Measurements from ENCODE around the gene BRME1.
"Not testable (repeated sequence)": the region's sequence is repeated elsewhere in the genome, so short reads cannot be mapped to it uniquely, and the experiment has no call there.

BRME1 gene

DNA sequence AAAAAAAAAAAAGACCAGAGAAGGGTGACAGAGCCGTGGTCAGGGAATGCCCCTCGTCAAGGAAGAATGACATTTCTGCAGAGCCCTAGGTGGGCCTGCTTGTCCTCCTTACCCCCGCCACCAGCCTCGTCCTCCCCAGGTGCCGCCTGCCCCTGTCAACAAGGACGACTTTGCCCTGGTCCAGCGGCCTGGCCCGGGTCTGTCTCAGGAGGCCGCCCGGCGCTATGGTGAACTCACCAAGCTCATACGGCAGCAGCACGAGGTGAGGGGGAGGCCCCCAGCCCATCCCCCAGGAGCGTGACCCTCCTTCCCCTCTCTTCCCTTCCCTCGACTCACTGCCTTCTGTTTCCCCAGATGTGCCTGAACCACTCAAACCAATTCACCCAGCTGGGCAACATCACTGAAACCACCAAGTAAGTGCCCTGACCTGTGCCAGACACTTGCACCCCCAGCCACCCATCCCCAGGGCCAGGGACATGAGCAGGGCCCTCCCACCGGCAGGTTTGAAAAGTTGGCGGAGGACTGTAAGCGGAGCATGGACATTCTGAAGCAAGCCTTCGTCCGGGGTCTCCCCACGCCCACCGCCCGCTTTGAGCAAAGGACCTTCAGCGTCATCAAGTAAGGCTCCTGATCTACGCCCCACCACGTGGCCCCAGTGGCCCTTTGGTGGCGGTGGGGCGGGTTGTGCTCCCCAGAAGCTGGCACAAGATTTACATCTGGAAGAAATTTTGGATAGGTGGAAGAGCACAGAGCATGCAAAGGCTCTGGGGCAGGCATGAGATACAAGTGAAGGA lies 17.5 kb upstream of the BRME1 start:
- no peak for DNase-seq (ENCODE audit: extremely low spot score)
- ChIA-PET CTCF (no interaction called here), POLR2A (no interaction called here)
- TF ChIP-seq LEF1 (IDR thresholded peaks at IDR 0.05; ENCODE audit: borderline replicate concordance) (no peak), CTBP1 (IDR thresholded peaks at IDR 0.05; ENCODE audit: borderline replicate concordance) (no peak), FOXK2 (IDR thresholded peaks at IDR 0.05) (no peak), SUZ12 (IDR thresholded peaks at IDR 0.05) (no peak), SP1 (IDR thresholded peaks at IDR 0.05) (no peak), FOXM1 (IDR thresholded peaks at IDR 0.05; ENCODE audit: borderline replicate concordance) (no peak), ZNF384 (IDR thresholded peaks at IDR 0.05) (no peak), BHLHE40 (IDR thresholded peaks at IDR 0.05; ENCODE audit: borderline replicate concordance) (no peak), ARNT (IDR thresholded peaks at IDR 0.05) (no peak), TARDBP (IDR thresholded peaks at IDR 0.05) (no peak), L3MBTL2 (conservative IDR thresholded peaks at IDR 0.05) (no peak), HDGF (IDR thresholded peaks at IDR 0.05; ENCODE audit: borderline replicate concordance) (no peak), ELF4 (IDR thresholded peaks at IDR 0.05) (no peak), NFRKB (IDR thresholded peaks at IDR 0.05) (no peak), FOXA1 (IDR thresholded peaks at IDR 0.05) (no peak), PKNOX1 (IDR thresholded peaks at IDR 0.05) (no peak)

DNA sequence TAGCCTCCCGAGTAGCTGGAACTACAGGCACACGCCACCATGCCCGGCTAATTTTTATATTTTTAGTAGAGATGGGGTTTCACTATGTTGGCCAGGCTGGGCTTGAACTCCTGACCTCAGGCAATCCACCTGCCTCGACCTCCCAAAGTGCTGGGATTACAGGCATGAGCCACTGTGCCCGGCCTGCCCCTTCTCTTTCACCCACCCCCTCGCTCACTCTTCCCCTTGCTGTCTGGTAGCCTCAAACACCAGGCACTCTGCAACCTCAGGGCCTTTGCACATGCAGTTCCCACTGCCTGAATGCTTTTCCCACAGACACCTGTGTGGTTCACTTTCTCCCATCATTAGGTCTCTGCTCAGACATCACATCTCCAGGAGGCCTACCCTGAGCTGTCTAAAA lies 16.2 kb upstream of the BRME1 start:
- CTCF ChIA-PET; POLR2A ChIA-PET; DNase-seq (ENCODE audit: extremely low spot score): not testable (repeated sequence)

DNA sequence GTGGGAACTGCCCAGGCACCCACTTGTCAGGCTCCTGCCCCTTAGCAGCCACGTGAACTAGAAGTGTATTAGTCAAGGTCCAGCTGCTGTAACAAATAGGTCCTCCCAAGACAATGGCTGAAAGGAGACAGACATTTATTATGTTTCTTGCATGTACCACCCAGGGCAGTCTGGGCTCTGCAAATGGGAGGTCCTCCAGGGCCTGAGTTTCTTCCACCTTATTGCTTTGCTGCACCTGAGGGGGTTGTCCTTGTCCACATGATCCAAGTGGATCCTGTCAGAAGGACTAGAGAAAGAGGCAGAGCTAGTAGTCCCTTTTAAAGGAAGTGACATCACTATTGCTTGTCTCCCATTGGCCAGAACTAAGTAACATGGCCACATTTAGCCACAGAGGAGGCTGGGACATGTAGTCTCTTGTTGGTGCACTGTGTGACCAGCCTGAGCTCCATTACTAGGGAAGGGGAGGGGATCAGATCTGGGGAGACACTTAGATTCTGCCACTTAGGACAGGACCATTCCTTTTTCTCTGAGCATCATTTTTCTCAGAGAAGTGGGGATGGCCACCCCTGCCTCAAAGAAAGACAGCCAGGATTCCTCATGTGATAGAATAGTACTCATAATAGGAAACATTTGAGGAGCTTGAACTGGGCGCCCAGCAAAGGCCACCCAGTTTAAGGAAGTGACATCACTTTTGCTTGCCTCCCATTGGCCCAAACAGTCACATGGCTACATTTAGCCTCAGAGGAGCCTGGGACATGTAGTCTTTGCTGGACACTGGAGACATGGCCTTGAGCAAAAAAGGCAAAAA lies 15.2 kb upstream of the BRME1 start:
- CTCF ChIA-PET = interaction anchor here (0.6 kb wide), 1 partner anchor 64 kb away, joined by 3 read pairs; no protein-coding TSS in a partner anchor
- peak; percentile 53 for DNase-seq (ENCODE audit: extremely low spot score)
- TF ChIP-seq FOXK2 (IDR thresholded peaks at IDR 0.05) (no peak), CTBP1 (IDR thresholded peaks at IDR 0.05; ENCODE audit: borderline replicate concordance) (no peak), SUZ12 (IDR thresholded peaks at IDR 0.05) (no peak), ARNT (IDR thresholded peaks at IDR 0.05) (no peak), BHLHE40 (IDR thresholded peaks at IDR 0.05; ENCODE audit: borderline replicate concordance) (no peak), NFRKB (IDR thresholded peaks at IDR 0.05) (no peak), TARDBP (IDR thresholded peaks at IDR 0.05) (no peak), FOXA1 (IDR thresholded peaks at IDR 0.05) (no peak), SP1 (IDR thresholded peaks at IDR 0.05) (no peak), HDGF (IDR thresholded peaks at IDR 0.05; ENCODE audit: borderline replicate concordance) (no peak), L3MBTL2 (conservative IDR thresholded peaks at IDR 0.05) (no peak), FOXM1 (IDR thresholded peaks at IDR 0.05; ENCODE audit: borderline replicate concordance) (no peak), PKNOX1 (IDR thresholded peaks at IDR 0.05) (no peak), ZNF384 (IDR thresholded peaks at IDR 0.05) (no peak), LEF1 (IDR thresholded peaks at IDR 0.05; ENCODE audit: borderline replicate concordance) (no peak), ELF4 (IDR thresholded peaks at IDR 0.05) (no peak; the same call in 1 of the 2 replicates)
- POLR2A ChIA-PET = interaction anchor here (0.8 to 1.2 kb wide), 2 partner anchors 13 to 32 kb away, joined by 3 to 5 read pairs; partner anchors contain the start of gene DCAF15

- DNase-seq (ENCODE audit: extremely low spot score) = no peak
- TF ChIP-seq ARNT (IDR thresholded peaks at IDR 0.05) = no peak
- CTCF ChIA-PET = no interaction called here
- POLR2A ChIA-PET = interaction anchor here (0.8 to 1.2 kb wide), 2 partner anchors 13 to 32 kb away, joined by 3 to 5 read pairs; partner anchors contain the start of gene DCAF15
These were observed 14.6 kb upstream of the BRME1 start for GRCh38 chr19:13920524-13920923.

DNA sequence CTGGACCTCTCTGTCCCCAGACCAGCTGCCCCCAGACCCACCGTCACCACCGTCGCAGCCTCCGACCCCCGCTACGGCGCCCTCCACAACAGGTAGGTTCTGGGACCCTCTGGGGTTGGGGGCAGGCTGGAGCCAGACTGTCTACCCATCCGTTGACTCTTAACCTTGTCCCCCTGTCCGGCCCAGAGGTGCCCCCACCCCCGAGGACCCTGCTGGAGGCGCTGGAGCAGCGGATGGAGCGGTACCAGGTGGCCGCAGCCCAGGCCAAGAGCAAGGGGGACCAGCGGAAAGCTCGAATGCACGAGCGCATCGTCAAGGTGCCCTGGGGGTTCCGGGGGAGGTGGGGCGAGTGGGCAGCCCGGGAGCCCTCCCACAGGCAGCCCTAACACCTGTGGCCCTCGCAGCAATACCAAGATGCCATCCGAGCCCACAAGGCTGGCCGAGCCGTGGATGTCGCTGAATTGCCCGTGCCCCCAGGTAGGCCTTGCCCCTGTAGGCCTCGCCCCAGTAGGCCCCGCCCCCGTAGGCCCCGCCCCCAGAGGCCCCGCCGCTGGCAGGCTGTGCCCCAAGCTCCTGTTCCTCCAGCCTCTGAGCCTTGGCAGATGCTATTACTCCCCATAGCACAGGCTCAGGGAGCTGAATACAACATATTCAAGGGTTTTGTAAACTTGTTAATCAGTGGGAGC lies 13.0 kb upstream of the BRME1 start:
- POLR2A ChIA-PET = no interaction called here
- no peak for TF ChIP-seq SP1 (IDR thresholded peaks at IDR 0.05)
- TF ChIP-seq HDGF (IDR thresholded peaks at IDR 0.05; ENCODE audit: borderline replicate concordance) = no peak
- no peak for TF ChIP-seq LEF1 (IDR thresholded peaks at IDR 0.05; ENCODE audit: borderline replicate concordance)

GRCh38 chr19:13917888-13918406 lies 12.0 kb upstream of the BRME1 start:
- no peak for DNase-seq (ENCODE audit: extremely low spot score)
- CTCF ChIA-PET = no interaction called here
- TF ChIP-seq ARNT (IDR thresholded peaks at IDR 0.05) = no peak
- no peak for TF ChIP-seq SUZ12 (IDR thresholded peaks at IDR 0.05)
- TF ChIP-seq NFRKB (IDR thresholded peaks at IDR 0.05) = no peak
- TF ChIP-seq CTBP1 (IDR thresholded peaks at IDR 0.05; ENCODE audit: borderline replicate concordance) = no peak
- no peak for TF ChIP-seq SP1 (IDR thresholded peaks at IDR 0.05)
- TF ChIP-seq ELF4 (IDR thresholded peaks at IDR 0.05) = no peak
- no peak for TF ChIP-seq L3MBTL2 (conservative IDR thresholded peaks at IDR 0.05)
- TF ChIP-seq TARDBP (IDR thresholded peaks at IDR 0.05) = no peak
- no peak for TF ChIP-seq PKNOX1 (IDR thresholded peaks at IDR 0.05)
- no peak for TF ChIP-seq HDGF (IDR thresholded peaks at IDR 0.05; ENCODE audit: borderline replicate concordance)
- TF ChIP-seq FOXM1 (IDR thresholded peaks at IDR 0.05; ENCODE audit: borderline replicate concordance) = no peak
- TF ChIP-seq BHLHE40 (IDR thresholded peaks at IDR 0.05; ENCODE audit: borderline replicate concordance) = no peak
- no peak for TF ChIP-seq FOXA1 (IDR thresholded peaks at IDR 0.05)
- TF ChIP-seq LEF1 (IDR thresholded peaks at IDR 0.05; ENCODE audit: borderline replicate concordance) = no peak
- POLR2A ChIA-PET = interaction anchor here (0.7 to 0.9 kb wide), 2 partner anchors 12 to 35 kb away, joined by 3 to 4 read pairs; partner anchors contain the start of gene CC2D1A

More for the DNA sequence above, 13.0 kb upstream of the BRME1 start:
- DNase-seq (ENCODE audit: extremely low spot score) = no peak
- CTCF ChIA-PET = interaction anchor here (0.6 kb wide), 1 partner anchor 109 kb away, joined by 3 read pairs; no protein-coding TSS in a partner anchor
